ENCODE data around the gene NDOR1. TPM values are rescaled to one million over a fixed set of nuclear protein-coding genes. Genes with fewer than 3 reads are reported as not detected.
A peak's percentile ranks its signal among the peaks of the same experiment; 100 is the strongest.
"Not testable (repeated sequence)": the region's sequence is repeated elsewhere in the genome, so short reads cannot be mapped to it uniquely, and the experiment has no call there.

NDOR1 gene
- total and polyA plus RNA-seq, 2 experiments from 2014 or later = 7.8 to 12.3 TPM

- Histone ChIP-seq H4K20me1 (ENCODE audit: insufficient read depth, poor library complexity, severe bottlenecking) (peaks cover 24% of the 10 kb centered on the region), H3K4me1 (ENCODE audit: insufficient read depth) (peaks cover 31% of the 10 kb centered on the region), H3K9me2 (replicated peaks; ENCODE audit: insufficient read depth) (no peaks in the 10 kb centered on the region), H3K79me2 (peaks cover 61% of the 10 kb centered on the region), H2AFZ (peak within 1 kb of the TSS; percentile 33), H3K9me3 (ENCODE audit: low read depth) (no peaks in the 10 kb centered on the region), H3K4me3 (peak within 1 kb of the TSS; percentile 98), H3K4me2 (peak within 1 kb of the TSS; percentile 94), H3K27me3 (no peaks in the 10 kb centered on the region), H3K27ac (peak within 1 kb of the TSS; percentile 94), H3K36me3 (replicated peaks; ENCODE audit: insufficient read depth, low read depth) (no peaks in the 10 kb centered on the region)
- peak; percentile 99 for DNase-seq (ENCODE audit: low spot score)
- TF ChIP-seq EZH2phosphoT487 (IDR thresholded peaks at IDR 0.05; ENCODE audit: low read depth, severe bottlenecking, unreplicated experiment) = no peak
- TF ChIP-seq EZH2 (IDR thresholded peaks at IDR 0.05; ENCODE audit: borderline replicate concordance) = no peak
- no peak for TF ChIP-seq CTCF (IDR thresholded peaks at IDR 0.05; ENCODE audit: poor library complexity)
- WGBS (ENCODE audit: low lambda C conversion rate, missing lambda C conversion rate) = under 1% methylated on average over 47 of the region's 67 CpGs
Observed at GRCh38 chr9:137240841-137241489, 35.5 kb downstream of the NDOR1 start, which contains the start of gene TUBB4B. TSS of gene TUBB4B (plus strand) at chr9:137241287. CDS start at chr9:137241361, 74 bp downstream.

- Histone ChIP-seq H3K4me3 (peak overlapping the region; percentile 98), H3K79me2 (peaks cover 60% of the 10 kb centered on the region), H3K27me3 (no peaks in the 10 kb centered on the region), H3K27ac (peak overlapping the region; percentile 94), H3K9me3 (ENCODE audit: low read depth) (no peaks in the 10 kb centered on the region), H3K4me1 (ENCODE audit: insufficient read depth) (peaks cover 25% of the 10 kb centered on the region), H2AFZ (no peak overlapping the region), H3K36me3 (replicated peaks; ENCODE audit: insufficient read depth, low read depth) (no peaks in the 10 kb centered on the region), H4K20me1 (ENCODE audit: insufficient read depth, poor library complexity, severe bottlenecking) (peaks cover 24% of the 10 kb centered on the region), H3K9me2 (replicated peaks; ENCODE audit: insufficient read depth) (no peaks in the 10 kb centered on the region), H3K4me2 (peak overlapping the region; percentile 94)
- 5% methylated on average over 21 of the region's 83 CpGs for WGBS (ENCODE audit: low lambda C conversion rate, missing lambda C conversion rate)
- DNase-seq (ENCODE audit: low spot score) = peak; percentile 79
- no peak for TF ChIP-seq EZH2phosphoT487 (IDR thresholded peaks at IDR 0.05; ENCODE audit: low read depth, severe bottlenecking, unreplicated experiment)
- no peak for TF ChIP-seq EZH2 (IDR thresholded peaks at IDR 0.05; ENCODE audit: borderline replicate concordance)
- TF ChIP-seq CTCF (IDR thresholded peaks at IDR 0.05; ENCODE audit: poor library complexity) = no peak
Observed at GRCh38 chr9:137241490-137242268, 36.2 kb downstream of the NDOR1 start.

- H3K9me2 ChIP-seq (replicated peaks; ENCODE audit: insufficient read depth) = no peaks in the 10 kb centered on the region
- DNase-seq (ENCODE audit: low spot score) = no peak
- TF ChIP-seq EZH2 (IDR thresholded peaks at IDR 0.05; ENCODE audit: borderline replicate concordance) (no peak), CTCF (IDR thresholded peaks at IDR 0.05; ENCODE audit: poor library complexity) (no peak), EZH2phosphoT487 (IDR thresholded peaks at IDR 0.05; ENCODE audit: low read depth, severe bottlenecking, unreplicated experiment) (no peak)
- no peaks in the 10 kb centered on the region for H3K36me3 ChIP-seq (replicated peaks; ENCODE audit: insufficient read depth, low read depth)
- peaks cover 52% of the 10 kb centered on the region for H3K79me2 ChIP-seq
- peaks cover 20% of the 10 kb centered on the region for H3K4me1 ChIP-seq (ENCODE audit: insufficient read depth)
- H3K4me3 ChIP-seq = peak overlapping the region; percentile 98
- peak overlapping the region; percentile 94 for H3K4me2 ChIP-seq
- 74% methylated on average over 36 of the region's 36 CpGs for WGBS (ENCODE audit: low lambda C conversion rate, missing lambda C conversion rate)
- H2AFZ ChIP-seq = no peak overlapping the region
- H3K27ac ChIP-seq = peak overlapping the region; percentile 94
- H4K20me1 ChIP-seq (ENCODE audit: insufficient read depth, poor library complexity, severe bottlenecking) = peaks cover 24% of the 10 kb centered on the region
- no peaks in the 10 kb centered on the region for H3K9me3 ChIP-seq (ENCODE audit: low read depth)
- no peaks in the 10 kb centered on the region for H3K27me3 ChIP-seq
Observed at GRCh38 chr9:137242269-137243203, 37.0 kb downstream of the NDOR1 start.

GRCh38 chr9:137243266-137243625, 37.7 kb downstream of the NDOR1 start:
- DNase-seq (ENCODE audit: low spot score); H3K4me3 ChIP-seq; H3K27ac ChIP-seq; H2AFZ ChIP-seq; H3K9me2 ChIP-seq (replicated peaks; ENCODE audit: insufficient read depth); H3K9me3 ChIP-seq (ENCODE audit: low read depth); H3K36me3 ChIP-seq (replicated peaks; ENCODE audit: insufficient read depth, low read depth); H3K27me3 ChIP-seq: not testable (repeated sequence)
- Histone ChIP-seq H4K20me1 (ENCODE audit: insufficient read depth, poor library complexity, severe bottlenecking) (peaks cover 24% of the 10 kb centered on the region), H3K4me2 (peak overlapping the region; percentile 94), H3K79me2 (peaks cover 45% of the 10 kb centered on the region), H3K4me1 (ENCODE audit: insufficient read depth) (peaks cover 20% of the 10 kb centered on the region)
- 96% methylated on average over 18 of the region's 18 CpGs for WGBS (ENCODE audit: low lambda C conversion rate, missing lambda C conversion rate)

All from hepatocyte (in vitro differentiated cells).